DND-41 (cell line): ENCODE data around the gene KSR1.

ENCODE experiments used
- ATAC-seq: fragments of 200-7000 bp; cut with Tn5 transposase; 3 replicates; pipeline ENCODE4 v1.9.1; 2021; ENCODE audit warnings: low read depth; ENCODE audit not compliant: insufficient read depth
- DNase-seq: peaks from one replicate; pipeline ENCODE4 v3.0.0-alpha.2; 2020
- H2AFZ ChIP-seq: 2 replicates; pipeline ENCODE4 v1.6.0; 2012; ENCODE audit warnings: low read depth, low read length
- H3K27ac ChIP-seq: 2 replicates; pipeline ENCODE4 v1.5.1; 2012; ENCODE audit warnings: low read length, inconsistent platforms
- H3K27me3 ChIP-seq: fragments of 200-600 bp; sonication (generic); 2 replicates; pipeline ENCODE4 v1.6.0; 2012; ENCODE audit warnings: low read length, mild to moderate bottlenecking, inconsistent platforms; ENCODE audit not compliant: insufficient read depth, poor library complexity
- H3K36me3 ChIP-seq: 2 replicates; pipeline ENCODE4 v1.5.1; 2012; ENCODE audit warnings: low read length, inconsistent platforms; ENCODE audit not compliant: insufficient read depth
- H3K4me1 ChIP-seq: 2 replicates; pipeline ENCODE4 v1.5.1; 2012; ENCODE audit warnings: mild to moderate bottlenecking, low read length; ENCODE audit not compliant: insufficient read depth
- H3K4me2 ChIP-seq: 2 replicates; pipeline ENCODE4 v1.6.0; 2012; ENCODE audit warnings: mild to moderate bottlenecking, moderate library complexity, low read length, inconsistent platforms; ENCODE audit not compliant: insufficient read depth
- H3K4me3 ChIP-seq, 2 experiments: fragments of 200-600 bp in 1 of 2; shearing (Covaris generic) in 1 of 2; 2 replicates each; pipeline ENCODE4 v1.5.1; 2012 to 2016; ENCODE audit warnings: inconsistent platforms in 2 of 2, low read length in 2 of 2, mild to moderate bottlenecking in 2 of 2, low read depth in 1 of 2, moderate library complexity in 1 of 2
- H3K79me2 ChIP-seq: 2 replicates; pipeline ENCODE4 v1.6.0; 2012; ENCODE audit warnings: low read length, inconsistent platforms; ENCODE audit not compliant: insufficient read depth
- H3K9ac ChIP-seq: 2 replicates; pipeline ENCODE4 v1.6.0; 2012; ENCODE audit warnings: low read depth, mild to moderate bottlenecking, inconsistent platforms, low read length, moderate library complexity
- H3K9me3 ChIP-seq: 2 replicates; pipeline ENCODE4 v1.5.1; 2012; ENCODE audit warnings: low read length, moderate library complexity, mild to moderate bottlenecking, inconsistent platforms; ENCODE audit not compliant: insufficient read depth, severe bottlenecking
- H4K20me1 ChIP-seq: 2 replicates; pipeline ENCODE4 v1.6.0; 2012; ENCODE audit warnings: low read length; ENCODE audit not compliant: insufficient read depth
- CTCF ChIP-seq: IDR thresholded peaks from 2 replicates; pipeline ENCODE4 v1.5.1; 2012; ENCODE audit warnings: borderline replicate concordance, low read length, moderate library complexity, mild to moderate bottlenecking; ENCODE audit not compliant: poor library complexity, severe bottlenecking; ENCODE audit errors: extremely low read depth
- EZH2 ChIP-seq: IDR thresholded peaks from 3 replicates; pipeline ENCODE4 v1.6.1; 2012; ENCODE audit warnings: borderline replicate concordance, low read depth, mild to moderate bottlenecking, moderate library complexity, low read length, inconsistent platforms; ENCODE audit not compliant: severe bottlenecking

KSR1 gene

GRCh38 chr17:27413315-27413714 is 42.9 kb upstream of the KSR1 start:
- no peak for ATAC-seq
- no peak overlapping the region for H3K4me2 ChIP-seq
- no peak overlapping the region for H3K4me3 ChIP-seq

GRCh38 chr17:27413792-27414191 is 42.5 kb upstream of the KSR1 start:
- Histone ChIP-seq H3K27ac (no peak overlapping the region), H2AFZ (no peak overlapping the region), H3K9me3 (no peaks in the 10 kb centered on the region), H3K36me3 (no peaks in the 10 kb centered on the region), H4K20me1 (no peaks in the 10 kb centered on the region), H3K27me3 (peaks cover 3% of the 10 kb centered on the region), H3K9ac (no peak overlapping the region), H3K79me2 (no peaks in the 10 kb centered on the region), H3K4me2 (no peak overlapping the region), H3K4me1 (no peaks in the 10 kb centered on the region), H3K4me3 (no peak overlapping the region)
- no peak for DNase-seq
- ATAC-seq, result no peak
- TF ChIP-seq CTCF (no peak), EZH2 (no peak)

More at GRCh38 chr17:27413315-27413714, 42.9 kb upstream of the KSR1 start:
- Histone ChIP-seq H3K36me3 (no peaks in the 10 kb centered on the region), H4K20me1 (no peaks in the 10 kb centered on the region), H3K9me3 (no peaks in the 10 kb centered on the region), H3K79me2 (no peaks in the 10 kb centered on the region), H2AFZ (no peak overlapping the region), H3K9ac (no peak overlapping the region), H3K27me3 (peaks cover 3% of the 10 kb centered on the region), H3K4me1 (no peaks in the 10 kb centered on the region), H3K27ac (no peak overlapping the region)
- DNase-seq, result no peak
- TF ChIP-seq CTCF, result no peak
- no peak for TF ChIP-seq EZH2

- ATAC-seq, result no peak
These were observed 42.0 kb upstream of the KSR1 start for GRCh38 chr17:27414271-27414670.

More at GRCh38 chr17:27414271-27414670, 42.0 kb upstream of the KSR1 start:
- TF ChIP-seq CTCF, result no peak
- no peak for TF ChIP-seq EZH2
- H3K27me3 ChIP-seq, result peaks cover 3% of the 10 kb centered on the region
- no peaks in the 10 kb centered on the region for H3K4me1 ChIP-seq
- no peak overlapping the region for H3K4me3 ChIP-seq
- no peak overlapping the region for H3K9ac ChIP-seq
- no peak overlapping the region for H3K4me2 ChIP-seq
- H3K36me3 ChIP-seq, result no peaks in the 10 kb centered on the region
- no peaks in the 10 kb centered on the region for H3K79me2 ChIP-seq
- no peak overlapping the region for H3K27ac ChIP-seq
- H2AFZ ChIP-seq, result no peak overlapping the region
- H4K20me1 ChIP-seq, result no peaks in the 10 kb centered on the region
- H3K9me3 ChIP-seq, result no peaks in the 10 kb centered on the region
- no peak for DNase-seq
